ENCODE data around the gene MMAA. TPM values are rescaled to one million over a fixed set of nuclear protein-coding genes. Genes with fewer than 3 reads are reported as not detected.
A peak's percentile ranks its signal among the peaks of the same experiment; 100 is the strongest.

MMAA gene
- total and polyA plus RNA-seq, 2 experiments from 2014 or later, result 8.0 to 15.3 TPM

- no peak for TF ChIP-seq CTCF (IDR thresholded peaks at IDR 0.05; ENCODE audit: poor library complexity)
- TF ChIP-seq EZH2phosphoT487 (IDR thresholded peaks at IDR 0.05; ENCODE audit: low read depth, severe bottlenecking, unreplicated experiment), result no peak
- no peak for TF ChIP-seq EZH2 (IDR thresholded peaks at IDR 0.05; ENCODE audit: borderline replicate concordance)
- no peak overlapping the region for H3K4me2 ChIP-seq
- H3K9me2 ChIP-seq (replicated peaks; ENCODE audit: insufficient read depth), result no peaks in the 10 kb centered on the region
- no peaks in the 10 kb centered on the region for H4K20me1 ChIP-seq (ENCODE audit: insufficient read depth, poor library complexity, severe bottlenecking)
- WGBS (ENCODE audit: low lambda C conversion rate, missing lambda C conversion rate), result 100% methylated on average over 3 of the region's 3 CpGs
- H3K27me3 ChIP-seq, result no peaks in the 10 kb centered on the region
- no peak overlapping the region for H2AFZ ChIP-seq
- H3K4me1 ChIP-seq (ENCODE audit: insufficient read depth), result no peaks in the 10 kb centered on the region
- H3K27ac ChIP-seq, result no peak overlapping the region
- no peak overlapping the region for H3K4me3 ChIP-seq
- no peaks in the 10 kb centered on the region for H3K79me2 ChIP-seq
- H3K36me3 ChIP-seq (replicated peaks; ENCODE audit: insufficient read depth, low read depth), result no peaks in the 10 kb centered on the region
- H3K9me3 ChIP-seq (ENCODE audit: low read depth), result no peaks in the 10 kb centered on the region
- DNase-seq (ENCODE audit: low spot score), result no peak
Measured at GRCh38 chr4:145663194-145663593, 44.0 kb downstream of the MMAA start.

DNA sequence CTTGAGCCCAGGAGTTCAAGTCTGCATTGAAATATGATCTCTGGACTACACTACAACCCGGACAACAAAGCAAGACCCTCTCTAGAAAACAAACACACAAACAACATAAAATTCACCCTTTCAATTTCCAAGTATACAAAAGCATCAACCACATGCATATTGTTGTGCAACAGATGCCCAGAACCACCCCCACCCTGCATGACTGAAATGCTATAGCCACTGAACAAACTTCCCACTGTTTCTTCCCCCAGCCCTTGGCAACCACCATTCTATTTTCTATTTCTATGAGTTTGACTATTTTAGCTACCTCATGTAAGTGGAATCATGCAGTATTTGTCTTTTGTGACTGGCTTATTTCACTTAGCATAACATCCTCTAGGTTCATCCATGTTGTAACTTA, 46.6 kb downstream of the MMAA start:
- Histone ChIP-seq H3K4me2 (no peak overlapping the region), H4K20me1 (ENCODE audit: insufficient read depth, poor library complexity, severe bottlenecking) (no peaks in the 10 kb centered on the region), H3K36me3 (replicated peaks; ENCODE audit: insufficient read depth, low read depth) (no peaks in the 10 kb centered on the region), H3K27ac (no peak overlapping the region), H3K27me3 (no peaks in the 10 kb centered on the region), H3K4me3 (no peak overlapping the region), H3K9me3 (ENCODE audit: low read depth) (no peaks in the 10 kb centered on the region), H3K4me1 (ENCODE audit: insufficient read depth) (no peaks in the 10 kb centered on the region), H2AFZ (no peak overlapping the region), H3K9me2 (replicated peaks; ENCODE audit: insufficient read depth) (no peaks in the 10 kb centered on the region), H3K79me2 (no peaks in the 10 kb centered on the region)
- TF ChIP-seq EZH2phosphoT487 (IDR thresholded peaks at IDR 0.05; ENCODE audit: low read depth, severe bottlenecking, unreplicated experiment) (no peak), EZH2 (IDR thresholded peaks at IDR 0.05; ENCODE audit: borderline replicate concordance) (no peak), CTCF (IDR thresholded peaks at IDR 0.05; ENCODE audit: poor library complexity) (no peak)
- WGBS (ENCODE audit: low lambda C conversion rate, missing lambda C conversion rate), result 90% methylated on average over 1 of the region's 1 CpG
- DNase-seq (ENCODE audit: low spot score), result no peak

DNA sequence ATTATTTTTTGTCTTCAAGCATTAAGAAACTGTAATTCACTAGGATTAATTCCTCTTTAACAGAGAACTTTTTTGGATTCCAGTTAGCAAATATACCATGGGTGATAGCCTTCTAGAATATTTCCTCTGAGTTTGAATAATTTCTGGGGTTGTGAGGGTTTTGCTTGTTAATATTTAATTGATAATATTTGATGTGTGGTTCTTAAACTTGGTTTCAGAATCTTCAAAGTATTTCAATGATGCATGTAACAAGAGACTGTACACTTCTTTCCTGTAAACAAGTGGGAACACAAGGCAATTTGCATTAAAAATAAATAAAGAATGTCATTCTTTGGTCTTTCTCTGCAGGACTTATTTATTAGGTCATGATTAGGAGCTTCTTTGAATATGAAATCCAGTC, 51.2 kb downstream of the MMAA start:
- DNase-seq (ENCODE audit: low spot score), result no peak
- no peaks in the 10 kb centered on the region for H4K20me1 ChIP-seq (ENCODE audit: insufficient read depth, poor library complexity, severe bottlenecking)
- H2AFZ ChIP-seq, result no peak overlapping the region
- TF ChIP-seq EZH2phosphoT487 (IDR thresholded peaks at IDR 0.05; ENCODE audit: low read depth, severe bottlenecking, unreplicated experiment) (no peak), CTCF (IDR thresholded peaks at IDR 0.05; ENCODE audit: poor library complexity) (no peak), EZH2 (IDR thresholded peaks at IDR 0.05; ENCODE audit: borderline replicate concordance) (no peak)
- H3K27me3 ChIP-seq, result no peaks in the 10 kb centered on the region
- H3K9me2 ChIP-seq (replicated peaks; ENCODE audit: insufficient read depth), result no peaks in the 10 kb centered on the region
- no peaks in the 10 kb centered on the region for H3K9me3 ChIP-seq (ENCODE audit: low read depth)
- no peaks in the 10 kb centered on the region for H3K4me1 ChIP-seq (ENCODE audit: insufficient read depth)
- H3K36me3 ChIP-seq (replicated peaks; ENCODE audit: insufficient read depth, low read depth), result no peaks in the 10 kb centered on the region
- H3K4me2 ChIP-seq, result no peak overlapping the region
- no peaks in the 10 kb centered on the region for H3K79me2 ChIP-seq
- H3K27ac ChIP-seq, result no peak overlapping the region
- H3K4me3 ChIP-seq, result no peak overlapping the region

GRCh38 chr4:145679520-145679919, 60.3 kb downstream of the MMAA start:
- no peaks in the 10 kb centered on the region for H3K9me3 ChIP-seq (ENCODE audit: low read depth)
- peak overlapping the region; percentile 21 for H3K4me2 ChIP-seq
- no peaks in the 10 kb centered on the region for H3K79me2 ChIP-seq
- no peaks in the 10 kb centered on the region for H3K27me3 ChIP-seq
- DNase-seq (ENCODE audit: low spot score), result peak; percentile 71
- WGBS (ENCODE audit: low lambda C conversion rate, missing lambda C conversion rate), result 25% methylated on average over 1 of the region's 1 CpG
- peak overlapping the region; percentile 66 for H3K27ac ChIP-seq
- peaks cover 7% of the 10 kb centered on the region for H3K4me1 ChIP-seq (ENCODE audit: insufficient read depth)
- H3K4me3 ChIP-seq, result no peak overlapping the region
- TF ChIP-seq EZH2 (IDR thresholded peaks at IDR 0.05; ENCODE audit: borderline replicate concordance) (no peak), EZH2phosphoT487 (IDR thresholded peaks at IDR 0.05; ENCODE audit: low read depth, severe bottlenecking, unreplicated experiment) (no peak), CTCF (IDR thresholded peaks at IDR 0.05; ENCODE audit: poor library complexity) (no peak)
- no peaks in the 10 kb centered on the region for H4K20me1 ChIP-seq (ENCODE audit: insufficient read depth, poor library complexity, severe bottlenecking)
- H3K9me2 ChIP-seq (replicated peaks; ENCODE audit: insufficient read depth), result no peaks in the 10 kb centered on the region
- H3K36me3 ChIP-seq (replicated peaks; ENCODE audit: insufficient read depth, low read depth), result no peaks in the 10 kb centered on the region
- H2AFZ ChIP-seq, result no peak overlapping the region
